SK-N-SH treated with all-trans-retinoic acid at 6 μM for 48 hours (cell line): ENCODE results near the gene VGF.

Experiments
- ATAC-seq: fragments of 200-7000 bp; cut with Tn5 transposase; 3 replicates; pipeline ENCODE4 v1.9.1; 2020; ENCODE audit warnings: mild to moderate bottlenecking, moderate library complexity
- ARNTL ChIP-seq: fragments of 450-650 bp; formaldehyde crosslinking; IDR thresholded peaks from 2 replicates; pipeline ENCODE4 v1.5.0; 2020; ENCODE audit warnings: low read depth, mild to moderate bottlenecking, moderate library complexity, borderline replicate concordance
- CSDC2 ChIP-seq: fragments of 250-450 bp; sonication (Bioruptor Pico); IDR thresholded peaks from 2 replicates; pipeline ENCODE4 v1.5.0; 2020; ENCODE audit warnings: mild to moderate bottlenecking, moderate library complexity
- CSRNP3 ChIP-seq: fragments of 250-450 bp; sonication (Bioruptor Pico); IDR thresholded peaks from 2 replicates; pipeline ENCODE4 v1.5.1; 2021; ENCODE audit warnings: mild to moderate bottlenecking, moderate library complexity
- ESRRG ChIP-seq: fragments of 250-450 bp; sonication (Bioruptor Pico); IDR thresholded peaks from 2 replicates; pipeline ENCODE4 v1.6.1; 2021; ENCODE audit warnings: mild to moderate bottlenecking
- GLIS3 ChIP-seq: fragments of 250-450 bp; sonication (Bioruptor Pico); IDR thresholded peaks from 2 replicates; pipeline ENCODE4 v1.5.0; 2020; ENCODE audit warnings: mild to moderate bottlenecking, moderate library complexity
- ISL1 ChIP-seq: fragments of 250-450 bp; sonication (Bioruptor Pico); IDR thresholded peaks from 2 replicates; pipeline ENCODE4 v2.1.2; 2022; ENCODE audit warnings: mild to moderate bottlenecking, moderate library complexity
- OSR1 ChIP-seq: fragments of 250-450 bp; sonication (Bioruptor Pico); IDR thresholded peaks from 2 replicates; pipeline ENCODE4 v1.8.0; 2022; ENCODE audit warnings: moderate library complexity, mild to moderate bottlenecking, inconsistent platforms
- PPARA ChIP-seq: fragments of 250-450 bp; sonication (Bioruptor Pico); IDR thresholded peaks from 2 replicates; pipeline ENCODE4 v1.5.0; 2020; ENCODE audit warnings: mild to moderate bottlenecking, borderline replicate concordance
- RARB ChIP-seq: fragments of 250-450 bp; sonication (Bioruptor Pico); IDR thresholded peaks from 2 replicates; pipeline ENCODE4 v1.8.0; 2021; ENCODE audit warnings: mild to moderate bottlenecking, moderate library complexity
- SNAI2 ChIP-seq: fragments of 250-450 bp; sonication (Bioruptor Pico); IDR thresholded peaks from 2 replicates; pipeline ENCODE4 v1.5.0; 2020; ENCODE audit warnings: mild to moderate bottlenecking, moderate library complexity
- TCF4 ChIP-seq: fragments of 250-450 bp; sonication (Bioruptor Pico); IDR thresholded peaks from 2 replicates; pipeline ENCODE4 v1.8.0; 2021; ENCODE audit warnings: mild to moderate bottlenecking, moderate library complexity, borderline replicate concordance
- TOX ChIP-seq: fragments of 250-450 bp; sonication (Bioruptor Pico); IDR thresholded peaks from 2 replicates; pipeline ENCODE4 v1.8.0; 2021; ENCODE audit warnings: mild to moderate bottlenecking, moderate library complexity, borderline replicate concordance
- ZFP3 ChIP-seq: fragments of 250-450 bp; sonication (Bioruptor Pico); IDR thresholded peaks from 2 replicates; pipeline ENCODE4 v1.5.0; 2020; ENCODE audit warnings: mild to moderate bottlenecking, moderate library complexity
- ZFP30 ChIP-seq: fragments of 450-650 bp; formaldehyde crosslinking; IDR thresholded peaks from 2 replicates; pipeline ENCODE4 v1.5.0; 2022; ENCODE audit warnings: mild to moderate bottlenecking, moderate library complexity
- ZNF565 ChIP-seq: fragments of 450-650 bp; formaldehyde crosslinking; conservative IDR thresholded peaks from 2 replicates; pipeline ENCODE4 v1.5.0; 2020; ENCODE audit warnings: low read depth, mild to moderate bottlenecking, moderate library complexity
- ZNF70 ChIP-seq: fragments of 450-650 bp; formaldehyde crosslinking; IDR thresholded peaks from 2 replicates; pipeline ENCODE4 v1.5.0; 2020; ENCODE audit warnings: mild to moderate bottlenecking, moderate library complexity
- ZNF8 ChIP-seq: fragments of 450-650 bp; formaldehyde crosslinking; IDR thresholded peaks from 2 replicates; pipeline ENCODE4 v1.5.0; 2020; ENCODE audit warnings: mild to moderate bottlenecking, moderate library complexity
- TF ChIP-seq, protein P1 (sequence below): fragments of 250-450 bp; sonication (Bioruptor Pico); IDR thresholded peaks from 2 replicates; pipeline ENCODE4 v1.8.0; 2020; ENCODE audit warnings: mild to moderate bottlenecking, moderate library complexity, borderline replicate concordance
- TF ChIP-seq, protein P2 (sequence below): fragments of 250-450 bp; sonication (Bioruptor Pico); IDR thresholded peaks from 2 replicates; pipeline ENCODE4 v1.8.0; 2021; ENCODE audit warnings: low read depth, mild to moderate bottlenecking, moderate library complexity, borderline replicate concordance
- TF ChIP-seq, protein P3 (sequence below): fragments of 250-450 bp; sonication (Bioruptor Pico); IDR thresholded peaks from 2 replicates; pipeline ENCODE4 v1.5.0; 2020; ENCODE audit warnings: mild to moderate bottlenecking, moderate library complexity

VGF gene

DNA sequence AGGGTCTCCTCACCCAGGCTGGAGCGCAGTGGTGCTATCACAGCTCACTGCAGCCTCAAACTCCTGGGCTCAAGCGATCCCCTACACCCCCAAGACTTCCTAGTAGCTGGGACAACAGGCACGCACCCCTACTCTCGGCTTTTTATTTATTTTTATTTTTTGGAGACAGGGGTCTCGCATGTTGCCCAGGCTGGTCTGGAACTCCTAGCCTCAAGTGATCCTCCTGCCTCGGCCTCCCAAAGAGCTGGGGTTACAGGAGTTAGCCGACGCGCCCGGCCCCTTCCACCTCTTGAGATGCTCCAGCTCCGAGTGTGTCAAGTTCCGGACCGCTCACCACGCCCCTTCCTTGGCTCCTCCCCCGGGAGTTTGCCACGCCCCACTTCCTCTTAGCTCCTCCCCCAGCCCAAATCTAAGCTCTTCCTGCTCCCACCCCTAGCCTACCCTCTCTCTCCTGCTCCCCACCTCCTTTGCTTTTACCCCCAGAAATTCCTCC, 8.4 kb upstream of the VGF start:
- no peak for ATAC-seq
- TF ChIP-seq TCF4 (CRISPR knock-in tag) (no peak), TOX (CRISPR knock-in tag) (no peak), SNAI2 (CRISPR knock-in tag) (no peak), ESRRG (CRISPR knock-in tag) (no peak), ARNTL (no peak), CSRNP3 (no peak), ZNF565 (CRISPR knock-in tag) (no peak), ZNF70 (CRISPR knock-in tag) (no peak), ZFP30 (CRISPR knock-in tag) (no peak), PPARA (CRISPR knock-in tag) (no peak), RARB (CRISPR knock-in tag) (no peak), CSDC2 (CRISPR knock-in tag) (no peak), ZFP3 (CRISPR knock-in tag) (no peak), ZNF8 (CRISPR knock-in tag) (no peak), ISL1 (CRISPR knock-in tag) (no peak), OSR1 (CRISPR knock-in tag) (no peak), GLIS3 (no peak)
- TF ChIP-seq, protein P1, sequence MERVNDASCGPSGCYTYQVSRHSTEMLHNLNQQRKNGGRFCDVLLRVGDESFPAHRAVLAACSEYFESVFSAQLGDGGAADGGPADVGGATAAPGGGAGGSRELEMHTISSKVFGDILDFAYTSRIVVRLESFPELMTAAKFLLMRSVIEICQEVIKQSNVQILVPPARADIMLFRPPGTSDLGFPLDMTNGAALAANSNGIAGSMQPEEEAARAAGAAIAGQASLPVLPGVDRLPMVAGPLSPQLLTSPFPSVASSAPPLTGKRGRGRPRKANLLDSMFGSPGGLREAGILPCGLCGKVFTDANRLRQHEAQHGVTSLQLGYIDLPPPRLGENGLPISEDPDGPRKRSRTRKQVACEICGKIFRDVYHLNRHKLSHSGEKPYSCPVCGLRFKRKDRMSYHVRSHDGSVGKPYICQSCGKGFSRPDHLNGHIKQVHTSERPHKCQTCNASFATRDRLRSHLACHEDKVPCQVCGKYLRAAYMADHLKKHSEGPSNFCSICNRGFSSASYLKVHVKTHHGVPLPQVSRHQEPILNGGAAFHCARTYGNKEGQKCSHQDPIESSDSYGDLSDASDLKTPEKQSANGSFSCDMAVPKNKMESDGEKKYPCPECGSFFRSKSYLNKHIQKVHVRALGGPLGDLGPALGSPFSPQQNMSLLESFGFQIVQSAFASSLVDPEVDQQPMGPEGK (CRISPR knock-in tag) = no peak
- TF ChIP-seq, protein P2, sequence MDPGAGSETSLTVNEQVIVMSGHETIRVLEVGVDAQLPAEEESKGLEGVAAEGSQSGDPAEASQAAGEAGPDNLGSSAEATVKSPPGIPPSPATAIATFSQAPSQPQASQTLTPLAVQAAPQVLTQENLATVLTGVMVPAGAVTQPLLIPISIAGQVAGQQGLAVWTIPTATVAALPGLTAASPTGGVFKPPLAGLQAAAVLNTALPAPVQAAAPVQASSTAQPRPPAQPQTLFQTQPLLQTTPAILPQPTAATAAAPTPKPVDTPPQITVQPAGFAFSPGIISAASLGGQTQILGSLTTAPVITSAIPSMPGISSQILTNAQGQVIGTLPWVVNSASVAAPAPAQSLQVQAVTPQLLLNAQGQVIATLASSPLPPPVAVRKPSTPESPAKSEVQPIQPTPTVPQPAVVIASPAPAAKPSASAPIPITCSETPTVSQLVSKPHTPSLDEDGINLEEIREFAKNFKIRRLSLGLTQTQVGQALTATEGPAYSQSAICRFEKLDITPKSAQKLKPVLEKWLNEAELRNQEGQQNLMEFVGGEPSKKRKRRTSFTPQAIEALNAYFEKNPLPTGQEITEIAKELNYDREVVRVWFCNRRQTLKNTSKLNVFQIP (CRISPR knock-in tag) = no peak
- TF ChIP-seq, protein P3, sequence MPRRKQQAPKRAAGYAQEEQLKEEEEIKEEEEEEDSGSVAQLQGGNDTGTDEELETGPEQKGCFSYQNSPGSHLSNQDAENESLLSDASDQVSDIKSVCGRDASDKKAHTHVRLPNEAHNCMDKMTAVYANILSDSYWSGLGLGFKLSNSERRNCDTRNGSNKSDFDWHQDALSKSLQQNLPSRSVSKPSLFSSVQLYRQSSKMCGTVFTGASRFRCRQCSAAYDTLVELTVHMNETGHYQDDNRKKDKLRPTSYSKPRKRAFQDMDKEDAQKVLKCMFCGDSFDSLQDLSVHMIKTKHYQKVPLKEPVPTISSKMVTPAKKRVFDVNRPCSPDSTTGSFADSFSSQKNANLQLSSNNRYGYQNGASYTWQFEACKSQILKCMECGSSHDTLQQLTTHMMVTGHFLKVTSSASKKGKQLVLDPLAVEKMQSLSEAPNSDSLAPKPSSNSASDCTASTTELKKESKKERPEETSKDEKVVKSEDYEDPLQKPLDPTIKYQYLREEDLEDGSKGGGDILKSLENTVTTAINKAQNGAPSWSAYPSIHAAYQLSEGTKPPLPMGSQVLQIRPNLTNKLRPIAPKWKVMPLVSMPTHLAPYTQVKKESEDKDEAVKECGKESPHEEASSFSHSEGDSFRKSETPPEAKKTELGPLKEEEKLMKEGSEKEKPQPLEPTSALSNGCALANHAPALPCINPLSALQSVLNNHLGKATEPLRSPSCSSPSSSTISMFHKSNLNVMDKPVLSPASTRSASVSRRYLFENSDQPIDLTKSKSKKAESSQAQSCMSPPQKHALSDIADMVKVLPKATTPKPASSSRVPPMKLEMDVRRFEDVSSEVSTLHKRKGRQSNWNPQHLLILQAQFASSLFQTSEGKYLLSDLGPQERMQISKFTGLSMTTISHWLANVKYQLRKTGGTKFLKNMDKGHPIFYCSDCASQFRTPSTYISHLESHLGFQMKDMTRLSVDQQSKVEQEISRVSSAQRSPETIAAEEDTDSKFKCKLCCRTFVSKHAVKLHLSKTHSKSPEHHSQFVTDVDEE (CRISPR knock-in tag) = no peak

DNA sequence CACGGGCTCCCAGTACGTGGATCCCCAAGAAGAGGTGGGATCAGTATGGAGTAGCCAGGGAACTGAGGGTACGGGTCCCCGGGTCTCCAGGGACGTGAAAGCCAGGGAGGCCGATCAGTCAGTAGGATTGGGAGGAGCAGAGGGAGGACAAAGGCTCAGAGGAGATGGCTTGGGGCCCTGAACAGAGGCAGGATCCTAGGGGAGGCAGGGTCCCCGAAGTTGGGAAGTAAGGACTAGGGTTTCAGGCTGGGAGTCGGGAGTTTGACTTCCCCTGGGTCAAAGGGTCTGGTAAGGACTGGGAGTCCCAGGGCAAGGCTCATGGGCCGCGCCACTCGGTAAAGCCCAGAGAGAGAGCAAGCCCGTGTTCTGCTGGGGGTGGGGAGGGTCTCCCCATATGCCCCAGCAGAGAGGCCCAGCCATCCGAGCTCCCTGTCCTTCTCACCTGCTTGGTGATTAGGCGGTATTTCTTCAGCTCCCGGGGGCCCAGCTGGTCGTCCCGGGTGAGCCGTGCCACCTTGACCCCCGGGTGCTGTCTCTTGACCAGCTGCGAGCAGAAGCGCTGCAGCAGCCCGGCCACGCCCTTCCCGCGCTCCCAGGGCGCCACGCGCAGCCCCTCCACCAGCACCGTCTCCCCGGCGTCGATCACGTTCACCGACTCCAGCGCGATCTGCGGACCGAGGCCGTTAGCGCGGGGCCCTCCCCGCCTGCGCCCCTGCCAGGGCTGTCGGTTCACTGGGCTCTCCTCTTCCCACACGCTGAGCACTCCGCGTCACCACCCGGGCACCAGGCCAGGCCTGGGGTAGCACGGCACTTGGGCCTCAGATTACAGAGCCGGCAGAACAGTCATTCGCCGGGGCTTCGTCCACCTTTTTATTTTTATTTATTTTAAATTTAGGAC, 7.7 kb upstream of the VGF start:
- ATAC-seq = no peak
- TF ChIP-seq GLIS3 (no peak), CSRNP3 (no peak), TOX (CRISPR knock-in tag) (no peak), RARB (CRISPR knock-in tag) (no peak)
